GM21447 (cell line): Measurements from ENCODE around the gene FBF1.
"Not testable (repeated sequence)": the region's sequence is repeated elsewhere in the genome, so short reads cannot be mapped to it uniquely, and the experiment has no call there.

Experiments used
- ATAC-seq: cut with Tn5 transposase; IDR thresholded peaks from one replicate; pipeline ENCODE4 v1.9.1; 2021; ENCODE audit not compliant: unreplicated experiment

FBF1 gene

GRCh38 chr17:75940727-75941441, at the start of gene FBF1:
Gene FBF1 (minus strand): TSS chr17:75941042. CDS start chr17:75938149, 2,893 bp downstream.
- peak; percentile 92 for ATAC-seq

- ATAC-seq: no peak
Observed at GRCh38 chr17:75987041-75987440, 46.2 kb upstream of the FBF1 start.

GRCh38 chr17:75985986-75986385, 45.1 kb upstream of the FBF1 start:
- no peak for ATAC-seq

GRCh38 chr17:75983501-75984181, 42.8 kb upstream of the FBF1 start:
- ATAC-seq: no peak

GRCh38 chr17:75981019-75981615, 40.3 kb upstream of the FBF1 start:
- ATAC-seq: no peak

- no peak for ATAC-seq
Observed at GRCh38 chr17:75980188-75981018, 39.6 kb upstream of the FBF1 start.

- ATAC-seq: peak; percentile 16
Observed at GRCh38 chr17:75979705-75980187, 38.9 kb upstream of the FBF1 start.

- ATAC-seq: peak; percentile 93
Observed at GRCh38 chr17:75978938-75979704, 38.3 kb upstream of the FBF1 start, which contains the start of the genes ACOX1 and TEN1. Gene ACOX1 (minus strand): TSS chr17:75979166. CDS start chr17:75979073, 93 bp downstream. Gene TEN1 (plus strand): TSS chr17:75979240. CDS start chr17:75986193, 6,953 bp downstream.

- ATAC-seq: no peak
Observed at GRCh38 chr17:75976175-75976848, 35.5 kb upstream of the FBF1 start.

GRCh38 chr17:75975757-75976174, 34.9 kb upstream of the FBF1 start:
- ATAC-seq: no peak

GRCh38 chr17:75975187-75975586, 34.3 kb upstream of the FBF1 start:
- not testable (repeated sequence) for ATAC-seq

GRCh38 chr17:75970626-75971025, 29.8 kb upstream of the FBF1 start:
- no peak for ATAC-seq

- ATAC-seq: no peak
Observed at GRCh38 chr17:75970011-75970523, 29.2 kb upstream of the FBF1 start.

GRCh38 chr17:75969044-75969443, 28.2 kb upstream of the FBF1 start:
- not testable (repeated sequence) for ATAC-seq

GRCh38 chr17:75965468-75965867, 24.6 kb upstream of the FBF1 start:
- no peak for ATAC-seq

- ATAC-seq: no peak
Observed at GRCh38 chr17:75959839-75960511, 19.1 kb upstream of the FBF1 start.

- ATAC-seq: no peak
Observed at GRCh38 chr17:75959051-75959838, 18.4 kb upstream of the FBF1 start.
